ENCODE data around the gene ATPAF1.

- TF ChIP-seq ATF2 (tag by site-specific recombination; IDR thresholded peaks at IDR 0.05; ENCODE audit: low read depth) = no peak
- TF ChIP-seq CTCF (tag by site-specific recombination; IDR thresholded peaks at IDR 0.05) = no peak
- TF ChIP-seq PRDM6 (tag by site-specific recombination; IDR thresholded peaks at IDR 0.05) = peak; percentile 100
- no peak for TF ChIP-seq KLF1 (tag by site-specific recombination; IDR thresholded peaks at IDR 0.05)
- no peak for TF ChIP-seq ZNF544 (tag by site-specific recombination; IDR thresholded peaks at IDR 0.05)
- TF ChIP-seq PBX3 (CRISPR knock-in tag; IDR thresholded peaks at IDR 0.05) = no peak
- no peak for TF ChIP-seq SP7 (tag by site-specific recombination; IDR thresholded peaks at IDR 0.05)
- no peak for TF ChIP-seq SETDB1 (IDR thresholded peaks at IDR 0.05; ENCODE audit: insufficient read length, low read length)
- no peak for TF ChIP-seq ZBTB26 (tag by site-specific recombination; optimal IDR thresholded peaks at IDR 0.05)
- TF ChIP-seq ZSCAN30 (tag by site-specific recombination; IDR thresholded peaks at IDR 0.05) = 0 out of 2 replicates have a peak, but pooled peaks have one; percentile 33
Observed at GRCh38 chr1:46653405-46653958, 14.7 kb downstream of the ATPAF1 start.

Measured in HEK293 (cell line).